Neural progenitor cell (in vitro differentiated cells): ENCODE measurements around the gene ATF5. TPM values are rescaled to one million over a fixed set of nuclear protein-coding genes. Genes with fewer than 3 reads are reported as not detected.

Source experiments
- DNase-seq: peaks from one replicate; pipeline ENCODE4 v3.0.0-alpha.2; 2016; ENCODE audit warnings: low spot score
- H2AFZ ChIP-seq: fragments of 200-600 bp; sonication (generic); replicated peaks from 2 replicates; pipeline ENCODE4 v1.6.1; 2016; ENCODE audit warnings: antibody characterized with exemption
- H3F3A ChIP-seq: fragments of 200-600 bp; sonication (generic); 2 replicates; pipeline ENCODE4 v1.6.1; 2016; ENCODE audit warnings: antibody characterized with exemption, low read depth
- H3K27ac ChIP-seq: fragments of 200-600 bp; sonication (generic); 2 replicates; pipeline ENCODE4 v1.5.1; 2016; ENCODE audit warnings: mild to moderate bottlenecking
- H3K27me3 ChIP-seq: fragments of 200-600 bp; sonication (generic); 2 replicates; pipeline ENCODE4 v1.6.1; 2016; ENCODE audit warnings: mild to moderate bottlenecking, moderate library complexity
- H3K36me3 ChIP-seq: fragments of 200-600 bp; sonication (generic); 2 replicates; pipeline ENCODE4 v1.5.1; 2016
- H3K4me1 ChIP-seq: fragments of 200-600 bp; sonication (generic); 2 replicates; pipeline ENCODE4 v1.6.1; 2016; ENCODE audit warnings: mixed run types
- H3K4me2 ChIP-seq: fragments of 200-600 bp; sonication (generic); 2 replicates; pipeline ENCODE4 v1.6.1; 2016
- H3K4me3 ChIP-seq: fragments of 200-600 bp; sonication (generic); 2 replicates; pipeline ENCODE4 v1.5.1; 2016
- H3K79me2 ChIP-seq: fragments of 200-600 bp; sonication (generic); 2 replicates; pipeline ENCODE4 v1.6.1; 2016; ENCODE audit warnings: low read depth
- H3K9ac ChIP-seq: fragments of 200-600 bp; sonication (generic); 2 replicates; pipeline ENCODE4 v1.6.1; 2016
- H3K9me3 ChIP-seq: fragments of 200-600 bp; sonication (generic); 2 replicates; pipeline ENCODE4 v1.5.1; 2016; ENCODE audit warnings: low read depth
- H4K20me1 ChIP-seq: fragments of 200-600 bp; sonication (generic); 2 replicates; pipeline ENCODE4 v1.6.1; 2016; ENCODE audit warnings: low read depth
- H3K27ac Mint-ChIP-seq: 3 replicates; pipeline ENCODE4 v1.8.0; 2021; ENCODE audit warnings: mixed read lengths
- H3K27me3 Mint-ChIP-seq: 2 replicates; pipeline ENCODE4 v1.8.0; 2022; ENCODE audit warnings: low read depth, mild to moderate bottlenecking, inconsistent platforms, moderate library complexity, mixed read lengths; ENCODE audit not compliant: insufficient read depth
- H3K36me3 Mint-ChIP-seq: 3 replicates; pipeline ENCODE4 v1.8.0; 2021; ENCODE audit warnings: mixed read lengths
- H3K4me1 Mint-ChIP-seq: 3 replicates; pipeline ENCODE4 v1.8.0; 2021; ENCODE audit warnings: mixed read lengths
- H3K4me3 Mint-ChIP-seq: 3 replicates; pipeline ENCODE4 v1.8.0; 2021; ENCODE audit warnings: mild to moderate bottlenecking, moderate library complexity, mixed read lengths
- H3K9me3 Mint-ChIP-seq: 3 replicates; pipeline ENCODE4 v1.8.0; 2020; ENCODE audit warnings: mixed read lengths
- EZH2 ChIP-seq: fragments of 200-600 bp; sonication (generic); IDR thresholded peaks from 2 replicates; pipeline ENCODE4 v1.6.1; 2017; ENCODE audit warnings: antibody characterized with exemption, mild to moderate bottlenecking, moderate library complexity
- EZH2phosphoT487 ChIP-seq: fragments of 200-600 bp; sonication (generic); IDR thresholded peaks from 2 replicates; pipeline ENCODE4 v1.6.1; 2017; ENCODE audit warnings: antibody characterized with exemption
- total RNA-seq: library from RNA; depleted of rRNA; stranded (reverse); fragments of >200 nt; gene quantifications from 2 replicates; pipeline ENCODE4 v1.2.3, GENCODE V29; 2015; ENCODE audit warnings: low replicate concordance
- TF ChIP-seq, protein P1 (sequence below): fragments of 200-600 bp; sonication (generic); IDR thresholded peaks from 2 replicates; pipeline ENCODE4 v1.5.1; 2017; ENCODE audit warnings: antibody characterized with exemption, mild to moderate bottlenecking

Gene ATF5
- total RNA-seq, 1 donor from 2014 or later, result 1.6 TPM

DNA sequence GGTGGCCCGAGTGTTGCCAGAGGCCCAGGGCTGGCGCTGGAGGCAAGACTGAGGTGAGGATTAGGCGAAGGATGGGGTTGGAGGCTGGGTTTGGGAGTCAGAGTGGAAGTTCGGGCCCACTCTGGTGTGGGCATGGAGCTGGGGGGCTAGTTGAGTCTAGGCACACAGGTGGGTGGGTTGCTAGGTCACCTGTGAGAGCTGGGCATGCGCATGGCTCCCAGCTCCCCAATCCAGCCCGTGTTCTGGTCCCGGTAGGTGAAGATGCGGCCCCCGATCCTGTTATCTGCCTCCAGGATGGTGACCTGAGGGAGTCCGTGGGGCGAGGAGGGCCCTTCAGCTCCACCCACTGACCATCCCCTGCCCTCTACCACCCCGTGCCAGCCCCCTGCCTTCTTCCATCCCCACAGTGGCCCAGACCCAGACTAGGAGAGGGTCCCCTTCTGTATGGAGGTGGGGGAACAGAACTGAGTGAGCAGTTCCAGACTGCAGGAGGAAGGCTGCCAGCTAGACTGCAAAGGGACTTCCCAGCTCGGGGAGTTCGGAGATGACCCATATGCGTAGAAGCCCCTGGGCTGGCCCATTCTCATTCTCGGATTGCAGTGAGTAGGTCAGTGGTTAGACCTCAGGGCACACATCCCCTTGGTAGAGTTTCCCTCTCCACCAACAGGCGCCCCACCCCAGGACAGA lies 34.0 kb upstream of the ATF5 start:
- Histone ChIP-seq H3K27me3 (peaks cover 14% of the 10 kb centered on the region), H3K4me3 (no peak overlapping the region), H3K4me2 (no peak overlapping the region), H4K20me1 (no peaks in the 10 kb centered on the region), H3K27ac (no peak overlapping the region), H3K9me3 (no peaks in the 10 kb centered on the region), H3K36me3 (no peaks in the 10 kb centered on the region), H3K9ac (no peak overlapping the region), H2AFZ (no peak overlapping the region), H3K4me1 (no peaks in the 10 kb centered on the region), H3F3A (peaks cover 14% of the 10 kb centered on the region), H3K79me2 (no peaks in the 10 kb centered on the region)
- Mint-ChIP-seq H3K27me3 (peaks cover 19% of the 10 kb centered on the region), H3K9me3 (no peaks in the 10 kb centered on the region), H3K4me1 (peaks cover 19% of the 10 kb centered on the region), H3K27ac (peak overlapping the region; percentile 46), H3K36me3 (no peaks in the 10 kb centered on the region), H3K4me3 (no peak overlapping the region)
- DNase-seq, result no peak
- no peak for TF ChIP-seq EZH2phosphoT487
- TF ChIP-seq, protein P1, sequence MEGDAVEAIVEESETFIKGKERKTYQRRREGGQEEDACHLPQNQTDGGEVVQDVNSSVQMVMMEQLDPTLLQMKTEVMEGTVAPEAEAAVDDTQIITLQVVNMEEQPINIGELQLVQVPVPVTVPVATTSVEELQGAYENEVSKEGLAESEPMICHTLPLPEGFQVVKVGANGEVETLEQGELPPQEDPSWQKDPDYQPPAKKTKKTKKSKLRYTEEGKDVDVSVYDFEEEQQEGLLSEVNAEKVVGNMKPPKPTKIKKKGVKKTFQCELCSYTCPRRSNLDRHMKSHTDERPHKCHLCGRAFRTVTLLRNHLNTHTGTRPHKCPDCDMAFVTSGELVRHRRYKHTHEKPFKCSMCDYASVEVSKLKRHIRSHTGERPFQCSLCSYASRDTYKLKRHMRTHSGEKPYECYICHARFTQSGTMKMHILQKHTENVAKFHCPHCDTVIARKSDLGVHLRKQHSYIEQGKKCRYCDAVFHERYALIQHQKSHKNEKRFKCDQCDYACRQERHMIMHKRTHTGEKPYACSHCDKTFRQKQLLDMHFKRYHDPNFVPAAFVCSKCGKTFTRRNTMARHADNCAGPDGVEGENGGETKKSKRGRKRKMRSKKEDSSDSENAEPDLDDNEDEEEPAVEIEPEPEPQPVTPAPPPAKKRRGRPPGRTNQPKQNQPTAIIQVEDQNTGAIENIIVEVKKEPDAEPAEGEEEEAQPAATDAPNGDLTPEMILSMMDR, result no peak

GRCh38 chr19:49895566-49896297 lies 33.3 kb upstream of the ATF5 start:
- H3F3A ChIP-seq, result peaks cover 7% of the 10 kb centered on the region
- H3K27ac Mint-ChIP-seq, result no peak overlapping the region
- H3K36me3 Mint-ChIP-seq, result no peaks in the 10 kb centered on the region
- TF ChIP-seq EZH2 (no peak), EZH2phosphoT487 (no peak)
- TF ChIP-seq, protein P1, result no peak
- H3K27me3 Mint-ChIP-seq, result peaks cover 19% of the 10 kb centered on the region
- no peaks in the 10 kb centered on the region for H3K9me3 Mint-ChIP-seq
- no peak overlapping the region for H3K27ac ChIP-seq
- H3K79me2 ChIP-seq, result no peaks in the 10 kb centered on the region
- H3K36me3 ChIP-seq, result no peaks in the 10 kb centered on the region
- no peaks in the 10 kb centered on the region for H3K4me1 ChIP-seq
- no peak for DNase-seq
- H2AFZ ChIP-seq, result no peak overlapping the region
- no peak overlapping the region for H3K4me2 ChIP-seq
- H3K4me3 ChIP-seq, result no peak overlapping the region
- peaks cover 19% of the 10 kb centered on the region for H3K4me1 Mint-ChIP-seq
- H4K20me1 ChIP-seq, result no peaks in the 10 kb centered on the region
- H3K9ac ChIP-seq, result no peak overlapping the region
- H3K9me3 ChIP-seq, result no peaks in the 10 kb centered on the region
- no peak overlapping the region for H3K4me3 Mint-ChIP-seq
- H3K27me3 ChIP-seq, result peaks cover 8% of the 10 kb centered on the region

DNA sequence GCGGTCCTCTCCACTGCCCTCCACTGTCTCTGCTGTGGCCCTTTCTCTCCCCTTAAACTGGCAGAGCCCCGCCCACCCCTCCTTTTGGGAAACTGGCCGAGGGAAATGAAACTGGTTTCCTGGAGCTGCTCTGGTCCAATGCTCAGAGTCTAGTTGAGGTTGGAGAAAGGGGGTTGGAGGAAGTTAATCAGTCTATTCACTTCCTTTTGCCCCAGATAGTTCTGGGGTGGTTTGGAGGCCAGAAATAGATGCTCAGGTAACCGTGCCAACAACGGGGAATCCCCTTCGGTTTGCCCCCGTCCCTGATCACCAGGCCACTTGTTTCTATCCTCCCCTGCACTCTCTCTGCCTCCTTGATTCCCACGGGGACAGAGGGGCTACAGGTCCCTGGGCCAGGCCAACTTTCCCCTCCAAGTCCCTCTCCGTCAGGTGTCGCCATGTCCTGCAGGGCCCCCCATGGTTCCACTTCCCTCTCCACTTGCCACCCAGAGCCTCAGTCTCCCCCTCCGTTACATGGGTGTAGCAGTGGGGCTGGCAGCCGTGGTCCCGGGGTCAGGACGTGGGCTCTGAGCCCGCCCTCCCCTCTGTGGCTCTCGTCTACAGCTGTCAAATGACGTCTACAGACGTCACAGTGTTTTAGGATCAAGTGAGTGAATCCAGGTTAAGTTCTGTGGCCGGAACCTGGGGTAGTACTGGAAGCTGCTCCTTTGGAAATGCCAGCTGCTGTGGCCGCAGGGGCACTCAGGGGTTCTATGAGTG lies 32.0 kb upstream of the ATF5 start, which contains the start of gene IL4I1:
IL4I1 (minus strand) TSS at position 25 of the 759 bp plus-strand sequence. CDS start 727 bp downstream, outside the sequence.
- Mint-ChIP-seq H3K27me3 (peaks cover 19% of the 10 kb centered on the region), H3K27ac (peak within 1 kb of the TSS; percentile 62), H3K9me3 (no peaks in the 10 kb centered on the region), H3K4me1 (peaks cover 15% of the 10 kb centered on the region), H3K4me3 (peak within 1 kb of the TSS; percentile 48), H3K36me3 (no peaks in the 10 kb centered on the region)
- no peaks in the 10 kb centered on the region for H3K9me3 ChIP-seq
- TF ChIP-seq, protein P1, result no peak
- TF ChIP-seq EZH2 (no peak), EZH2phosphoT487 (no peak)
- no peak within 1 kb of the TSS for H2AFZ ChIP-seq
- DNase-seq, result no peak
- H3K9ac ChIP-seq, result no peak within 1 kb of the TSS
- H4K20me1 ChIP-seq, result no peaks in the 10 kb centered on the region
- H3K36me3 ChIP-seq, result no peaks in the 10 kb centered on the region
- no peaks in the 10 kb centered on the region for H3K79me2 ChIP-seq
- H3K27me3 ChIP-seq, result no peaks in the 10 kb centered on the region
- H3K4me2 ChIP-seq, result no peak within 1 kb of the TSS
- H3K4me3 ChIP-seq, result no peak within 1 kb of the TSS
- H3K27ac ChIP-seq, result no peak within 1 kb of the TSS
- H3K4me1 ChIP-seq, result no peaks in the 10 kb centered on the region
- no peaks in the 10 kb centered on the region for H3F3A ChIP-seq
